Measurements from ENCODE around the gene PSMB7.

The PSMB7 gene

GRCh38 chr9:124342776-124343485 is 72.3 kb downstream of the PSMB7 start:
- DNase-seq = no peak

- no peak for DNase-seq
These were observed 72.9 kb downstream of the PSMB7 start for GRCh38 chr9:124342402-124342775.

- no peak for DNase-seq
These were observed 73.6 kb downstream of the PSMB7 start for GRCh38 chr9:124341455-124342170.

- DNase-seq = no peak
These were observed 74.8 kb downstream of the PSMB7 start for GRCh38 chr9:124340219-124341069.

- no peak for DNase-seq
These were observed 75.6 kb downstream of the PSMB7 start for GRCh38 chr9:124339603-124340146.

- no peak for DNase-seq
These were observed 77.7 kb downstream of the PSMB7 start for GRCh38 chr9:124337562-124337961.

GRCh38 chr9:124335320-124335707 is 79.9 kb downstream of the PSMB7 start:
- DNase-seq = no peak

- no peak for DNase-seq
These were observed 80.5 kb downstream of the PSMB7 start for GRCh38 chr9:124334568-124335319.

GRCh38 chr9:124333203-124333579 is 82.1 kb downstream of the PSMB7 start:
- no peak for DNase-seq

- DNase-seq = no peak
These were observed 82.7 kb downstream of the PSMB7 start for GRCh38 chr9:124332361-124333202.

- no peak for DNase-seq
These were observed 83.7 kb downstream of the PSMB7 start for GRCh38 chr9:124331580-124331979.

- no peak for DNase-seq
These were observed 85.1 kb downstream of the PSMB7 start for GRCh38 chr9:124330011-124330697.

- no peak for DNase-seq
These were observed 85.9 kb downstream of the PSMB7 start for GRCh38 chr9:124329206-124329792.

GRCh38 chr9:124328285-124328684 is 87.0 kb downstream of the PSMB7 start:
- no peak for DNase-seq

GRCh38 chr9:124327491-124327890 is 87.8 kb downstream of the PSMB7 start:
- DNase-seq = no peak

GRCh38 chr9:124326378-124326777 is 88.9 kb downstream of the PSMB7 start:
- no peak for DNase-seq

- DNase-seq = no peak
These were observed 89.4 kb downstream of the PSMB7 start for GRCh38 chr9:124325816-124326215.

- no peak for DNase-seq
These were observed 91.3 kb downstream of the PSMB7 start for GRCh38 chr9:124323904-124324303.

- DNase-seq = no peak
These were observed 92.4 kb downstream of the PSMB7 start for GRCh38 chr9:124322618-124323432.

GRCh38 chr9:124321935-124322334 is 93.3 kb downstream of the PSMB7 start:
- DNase-seq = no peak
